Natural killer cell (primary cell): ENCODE measurements around the gene NHSL2. TPM values are rescaled to one million over a fixed set of nuclear protein-coding genes. Genes with fewer than 3 reads are reported as not detected.

Source experiments
- ATAC-seq, 3 donors: fragments of 150-1000 bp in 2 of 3; fragments of 200-7000 bp in 1 of 3; cut with Tn5 transposase; 1 replicate in 1 of 3; 2 replicates in 2 of 3; pipeline ENCODE4 v1.10.0; 2021; ENCODE audit warnings: mild to moderate bottlenecking in 2 of 3, moderate library complexity in 2 of 3
- DNase-seq, 2 donors: peaks; one replicate each; pipeline versions ENCODE4 v3.0.0 to v3.0.0-alpha.2; 2013 to 2021; ENCODE audit warnings: mixed read lengths in 1 of 2
- H3K27ac ChIP-seq: one replicate; pipeline ENCODE4 v1.5.1; 2013; ENCODE audit warnings: mild to moderate bottlenecking, low read length
- H3K27me3 ChIP-seq: one replicate; pipeline ENCODE4 v1.6.1; 2013; ENCODE audit warnings: low read length; ENCODE audit not compliant: control insufficient read depth, insufficient read depth
- H3K36me3 ChIP-seq: one replicate; pipeline ENCODE4 v1.6.1; 2013; ENCODE audit warnings: low read length; ENCODE audit not compliant: control insufficient read depth, insufficient read depth
- H3K4me1 ChIP-seq: one replicate; pipeline ENCODE4 v1.6.1; 2013; ENCODE audit warnings: low read length; ENCODE audit not compliant: control insufficient read depth, insufficient read depth
- H3K4me3 ChIP-seq: one replicate; pipeline ENCODE4 v1.5.1; 2013; ENCODE audit warnings: low read length
- H3K9me3 ChIP-seq: one replicate; pipeline ENCODE4 v1.6.1; 2013; ENCODE audit warnings: low read length; ENCODE audit not compliant: control insufficient read depth, insufficient read depth
- H3K27ac Mint-ChIP-seq, 2 donors: one replicate each; pipeline ENCODE4 v1.8.0; 2022; ENCODE audit warnings: mild to moderate bottlenecking in 2 of 2, mixed read lengths in 2 of 2, moderate library complexity in 1 of 2
- H3K27me3 Mint-ChIP-seq, 2 donors: one replicate each; pipeline ENCODE4 v1.8.0; 2022; ENCODE audit warnings: low read depth in 2 of 2, mixed read lengths in 2 of 2
- H3K36me3 Mint-ChIP-seq: one replicate; pipeline ENCODE4 v1.8.0; 2022; ENCODE audit warnings: mixed read lengths
- H3K4me1 Mint-ChIP-seq, 2 donors: one replicate each; pipeline ENCODE4 v1.8.0; 2022; ENCODE audit warnings: mixed read lengths in 2 of 2
- H3K4me3 Mint-ChIP-seq: one replicate; pipeline ENCODE4 v1.8.0; 2022; ENCODE audit warnings: mild to moderate bottlenecking, moderate library complexity, mixed read lengths
- H3K9me3 Mint-ChIP-seq, 2 donors: one replicate each; pipeline ENCODE4 v1.8.0; 2022; ENCODE audit warnings: mixed read lengths in 2 of 2
- whole genome bisulfite sequencing: methylation state at CpG from one replicate; pipeline ENCODE4 v1.1.7; 2013; ENCODE audit warnings: missing lambda C conversion rate; ENCODE audit not compliant: insufficient coverage; 5-methylcytosine and 5-hydroxymethylcytosine counted together
- intact Hi-C: fragments of 100-400 bp; cut with micrococcal nuclease; formaldehyde crosslinking; loops from one replicate; pipeline ENCODE4 v1.14.2; 2022
- total RNA-seq, 4 donors: library from RNA; stranded (reverse); fragments of 120-200 nt in 1 of 4; gene quantifications; one replicate each; pipeline versions ENCODE4 v1.2.3 to v1.2.4, GENCODE V29; 2013 to 2022
- TF ChIP-seq, protein P1 (sequence below): fragments of 200-600 bp; IDR thresholded peaks from one replicate; pipeline ENCODE4 v1.8.0; 2022; ENCODE audit warnings: antibody characterized with exemption

Gene NHSL2
- total RNA-seq, 3 donors from 2014 or later (not counting 1 experiment from before 2014, with no cell fraction given), result 15.0 to 32.5 (median 30.8) TPM

- Histone ChIP-seq H3K9me3 (no peaks in the 10 kb centered on the region), H3K27ac (no peak overlapping the region), H3K27me3 (no peaks in the 10 kb centered on the region), H3K4me3 (no peak overlapping the region), H3K36me3 (no peaks in the 10 kb centered on the region), H3K4me1 (no peaks in the 10 kb centered on the region)
- no peak for ATAC-seq
- Mint-ChIP-seq H3K4me1 (peaks cover 0 to 5% of the 10 kb centered on the region in 2 donors), H3K27me3 (peaks cover 15 to 26% of the 10 kb centered on the region in 2 donors), H3K27ac (no peak overlapping the region), H3K36me3 (no peaks in the 10 kb centered on the region), H3K9me3 (no peaks in the 10 kb centered on the region), H3K4me3 (no peak overlapping the region)
- intact Hi-C loops, result no loop called here
- TF ChIP-seq, protein P1, sequence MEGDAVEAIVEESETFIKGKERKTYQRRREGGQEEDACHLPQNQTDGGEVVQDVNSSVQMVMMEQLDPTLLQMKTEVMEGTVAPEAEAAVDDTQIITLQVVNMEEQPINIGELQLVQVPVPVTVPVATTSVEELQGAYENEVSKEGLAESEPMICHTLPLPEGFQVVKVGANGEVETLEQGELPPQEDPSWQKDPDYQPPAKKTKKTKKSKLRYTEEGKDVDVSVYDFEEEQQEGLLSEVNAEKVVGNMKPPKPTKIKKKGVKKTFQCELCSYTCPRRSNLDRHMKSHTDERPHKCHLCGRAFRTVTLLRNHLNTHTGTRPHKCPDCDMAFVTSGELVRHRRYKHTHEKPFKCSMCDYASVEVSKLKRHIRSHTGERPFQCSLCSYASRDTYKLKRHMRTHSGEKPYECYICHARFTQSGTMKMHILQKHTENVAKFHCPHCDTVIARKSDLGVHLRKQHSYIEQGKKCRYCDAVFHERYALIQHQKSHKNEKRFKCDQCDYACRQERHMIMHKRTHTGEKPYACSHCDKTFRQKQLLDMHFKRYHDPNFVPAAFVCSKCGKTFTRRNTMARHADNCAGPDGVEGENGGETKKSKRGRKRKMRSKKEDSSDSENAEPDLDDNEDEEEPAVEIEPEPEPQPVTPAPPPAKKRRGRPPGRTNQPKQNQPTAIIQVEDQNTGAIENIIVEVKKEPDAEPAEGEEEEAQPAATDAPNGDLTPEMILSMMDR, result no peak
- DNase-seq, result no peak
- 50% methylated on average over 1 of the region's 1 CpG for WGBS
These were observed 26.0 kb downstream of the NHSL2 start for GRCh38 chrX:71936632-71937031.

DNA sequence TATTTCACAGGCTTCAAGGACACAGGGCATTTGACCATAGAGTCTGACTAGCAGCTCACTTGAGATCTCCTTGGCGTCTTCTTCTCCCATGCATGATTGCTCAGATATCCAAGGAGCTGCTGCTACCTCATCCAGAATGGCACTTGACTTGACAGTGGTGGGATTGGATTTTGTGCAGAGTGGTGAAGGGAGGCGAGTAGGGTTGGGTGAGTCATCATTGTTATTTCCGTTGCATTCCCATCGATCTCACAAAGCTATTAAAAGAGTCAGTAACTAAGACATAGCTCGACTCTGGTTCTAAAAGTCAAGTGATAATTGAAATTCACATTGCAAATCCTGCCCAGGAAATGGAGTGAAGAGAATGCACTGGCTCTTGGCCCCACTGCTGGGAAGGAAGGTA, 27.7 kb downstream of the NHSL2 start:
- no peak overlapping the region for H3K27ac Mint-ChIP-seq
- peaks cover 0 to 5% of the 10 kb centered on the region in 2 donors for H3K4me1 Mint-ChIP-seq
- TF ChIP-seq, protein P1, result no peak
- H3K4me3 Mint-ChIP-seq, result no peak overlapping the region
- peaks cover 6 to 9% of the 10 kb centered on the region in 2 donors for H3K27me3 Mint-ChIP-seq
- H3K4me3 ChIP-seq, result no peak overlapping the region
- no peaks in the 10 kb centered on the region for H3K36me3 Mint-ChIP-seq
- H3K36me3 ChIP-seq, result no peaks in the 10 kb centered on the region
- no peaks in the 10 kb centered on the region for H3K9me3 Mint-ChIP-seq
- WGBS, result 87% methylated on average over 5 of the region's 5 CpGs
- no peaks in the 10 kb centered on the region for H3K4me1 ChIP-seq
- H3K27ac ChIP-seq, result no peak overlapping the region
- ATAC-seq (no peak), DNase-seq (no peak)
- no peaks in the 10 kb centered on the region for H3K9me3 ChIP-seq
- intact Hi-C loops, result no loop called here
- no peaks in the 10 kb centered on the region for H3K27me3 ChIP-seq

- ATAC-seq (no peak), DNase-seq (no peak)
- TF ChIP-seq, protein P1, result no peak
- H3K4me3 ChIP-seq, result no peak overlapping the region
- Mint-ChIP-seq H3K9me3 (no peaks in the 10 kb centered on the region), H3K27ac (no peak overlapping the region), H3K27me3 (peaks cover 6 to 8% of the 10 kb centered on the region in 2 donors), H3K36me3 (no peaks in the 10 kb centered on the region), H3K4me1 (peaks cover 0 to 5% of the 10 kb centered on the region in 2 donors), H3K4me3 (no peak overlapping the region)
- no peaks in the 10 kb centered on the region for H3K27me3 ChIP-seq
- no peaks in the 10 kb centered on the region for H3K36me3 ChIP-seq
- 100% methylated on average over 1 of the region's 1 CpG for WGBS
- H3K9me3 ChIP-seq, result no peaks in the 10 kb centered on the region
- no peaks in the 10 kb centered on the region for H3K4me1 ChIP-seq
- intact Hi-C loops, result no loop called here
- no peak overlapping the region for H3K27ac ChIP-seq
These were observed 30.5 kb downstream of the NHSL2 start for GRCh38 chrX:71941145-71941544.

GRCh38 chrX:71941776-71942175, 31.1 kb downstream of the NHSL2 start:
- Histone ChIP-seq H3K36me3 (no peaks in the 10 kb centered on the region), H3K4me3 (no peak overlapping the region), H3K4me1 (no peaks in the 10 kb centered on the region), H3K27me3 (no peaks in the 10 kb centered on the region), H3K9me3 (no peaks in the 10 kb centered on the region), H3K27ac (no peak overlapping the region)
- Mint-ChIP-seq H3K4me1 (peaks cover 0 to under 1% of the 10 kb centered on the region in 2 donors), H3K27ac (no peak overlapping the region), H3K27me3 (peaks cover 5 to 11% of the 10 kb centered on the region in 2 donors), H3K36me3 (no peaks in the 10 kb centered on the region), H3K9me3 (no peaks in the 10 kb centered on the region), H3K4me3 (no peak overlapping the region)
- no peak for ATAC-seq
- intact Hi-C loops, result no loop called here
- DNase-seq, result no peak
- TF ChIP-seq, protein P1, result no peak
- 85% methylated on average over 3 of the region's 3 CpGs for WGBS
